ENCODE data around the gene KCNQ4.

Gene KCNQ4

GRCh38 chr1:40857737-40858136 is 74.2 kb downstream of the KCNQ4 start:
- no peak for DNase-seq (ENCODE audit: low read depth in 2 of 2, low spot score in 1 of 2)

DNA sequence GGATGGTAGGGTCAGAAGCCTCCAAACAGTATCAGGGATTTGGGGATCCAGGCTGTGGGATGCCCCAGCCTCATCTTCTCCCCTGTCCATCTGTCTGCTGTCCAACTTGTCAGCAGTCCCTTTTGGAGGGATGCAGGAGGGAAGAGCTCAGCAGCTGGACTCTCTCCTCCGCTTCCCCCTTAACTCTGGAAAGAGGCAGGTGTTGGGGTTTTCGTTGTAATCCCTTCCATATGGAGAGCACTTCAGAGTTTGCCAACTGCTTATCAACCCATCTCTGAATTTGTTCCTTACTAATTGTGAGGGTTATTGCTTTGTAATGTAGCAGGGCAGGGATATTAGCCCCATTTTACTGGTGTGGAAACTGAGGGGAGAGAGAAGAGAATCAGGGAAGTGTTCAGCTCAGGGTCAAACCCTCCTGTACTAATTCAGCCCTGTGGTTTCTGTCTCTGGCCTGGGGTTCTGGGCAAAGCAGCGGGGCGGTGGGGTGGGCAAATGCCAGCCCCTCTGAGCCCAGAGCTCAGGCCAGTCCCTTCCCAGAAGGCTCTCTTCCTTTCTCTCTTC is 75.3 kb downstream of the KCNQ4 start:
- DNase-seq (ENCODE audit: low read depth in 2 of 2, low spot score in 1 of 2): no peak

DNA sequence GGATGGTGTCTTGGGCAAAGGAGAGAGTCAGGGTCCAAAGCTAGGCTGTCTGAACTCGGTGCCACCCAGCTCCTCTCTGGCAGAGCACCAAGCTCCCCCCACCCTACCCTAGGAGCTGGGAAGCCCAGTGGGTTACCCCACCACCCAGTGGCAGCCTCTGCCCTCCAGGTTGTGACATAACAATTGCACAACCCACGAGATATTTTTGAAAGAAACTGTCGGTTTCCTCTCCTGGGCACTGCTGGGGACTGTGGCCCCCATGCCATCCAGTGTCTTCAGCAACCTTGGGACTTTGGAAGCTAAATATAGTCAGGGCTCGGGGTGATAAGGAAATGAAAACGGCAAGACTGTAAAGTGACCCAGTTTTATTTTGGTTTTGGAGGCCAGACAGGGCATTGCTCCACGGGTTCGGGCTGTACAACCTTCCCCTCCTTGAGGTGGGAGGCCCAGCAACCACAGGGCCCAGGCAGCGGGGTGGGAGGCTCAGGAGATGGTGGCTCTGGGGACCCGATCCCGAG is 77.2 kb downstream of the KCNQ4 start:
- DNase-seq (ENCODE audit: low read depth in 2 of 2, low spot score in 1 of 2): no peak

GRCh38 chr1:40861224-40862003 is 77.8 kb downstream of the KCNQ4 start:
- peak in 1 of 2 donors; percentile 7 for DNase-seq (ENCODE audit: low read depth in 2 of 2, low spot score in 1 of 2)

DNA sequence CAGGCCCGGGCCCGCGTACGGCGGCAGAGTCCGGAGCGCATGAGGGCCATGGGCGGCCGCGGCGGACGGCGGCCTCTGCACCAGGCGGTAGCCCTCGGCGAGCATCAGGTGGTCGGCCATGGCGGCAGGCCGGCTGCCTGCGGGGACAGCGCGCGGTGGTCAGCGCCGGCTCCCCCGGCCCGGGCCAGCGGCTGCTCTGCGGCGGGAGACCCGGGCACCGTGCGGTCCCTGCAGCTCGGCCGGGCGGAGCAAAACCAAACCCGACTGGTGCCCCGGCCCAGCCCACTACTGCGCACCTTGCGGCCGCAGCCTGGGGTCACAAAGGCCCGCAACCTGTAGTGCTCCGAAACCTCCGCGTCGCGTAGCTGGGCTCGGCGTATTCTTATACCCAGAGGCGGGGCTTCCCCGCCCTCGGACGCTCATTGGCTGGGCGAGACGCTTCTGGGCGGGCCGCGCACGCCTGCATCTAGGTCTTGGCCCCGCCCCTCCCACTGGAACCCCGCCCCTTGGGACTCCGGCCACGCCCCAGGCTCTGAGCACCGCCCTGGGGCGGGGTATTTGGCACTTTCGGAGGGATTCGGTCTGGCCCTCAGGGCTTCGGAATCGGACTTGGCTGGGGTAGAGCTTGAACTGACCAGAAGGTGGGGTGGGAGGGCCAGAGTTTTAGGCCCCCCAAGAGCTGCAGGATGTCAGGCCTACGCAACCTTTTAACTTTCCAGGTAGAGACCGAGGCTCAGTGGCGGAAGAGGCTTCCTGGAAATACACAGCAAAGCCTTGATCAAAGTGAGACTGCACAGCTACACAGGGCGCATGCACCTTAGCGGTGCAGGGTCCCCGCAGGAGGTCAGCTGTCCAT is 78.6 kb downstream of the KCNQ4 start, which contains the start of gene CITED4:
TSS of gene CITED4 (minus strand) at position 356 of the 856 bp plus-strand sequence. CDS start at position 120, 236 bp downstream.
- peak; percentile 90 to 92 for DNase-seq (ENCODE audit: low read depth in 2 of 2, low spot score in 1 of 2)

GRCh38 chr1:40868051-40868723 is 84.6 kb downstream of the KCNQ4 start:
- no peak for DNase-seq (ENCODE audit: low read depth in 2 of 2, low spot score in 1 of 2)

GRCh38 chr1:40870135-40870728 is 86.6 kb downstream of the KCNQ4 start:
- DNase-seq (ENCODE audit: low read depth in 2 of 2, low spot score in 1 of 2): no peak

DNA sequence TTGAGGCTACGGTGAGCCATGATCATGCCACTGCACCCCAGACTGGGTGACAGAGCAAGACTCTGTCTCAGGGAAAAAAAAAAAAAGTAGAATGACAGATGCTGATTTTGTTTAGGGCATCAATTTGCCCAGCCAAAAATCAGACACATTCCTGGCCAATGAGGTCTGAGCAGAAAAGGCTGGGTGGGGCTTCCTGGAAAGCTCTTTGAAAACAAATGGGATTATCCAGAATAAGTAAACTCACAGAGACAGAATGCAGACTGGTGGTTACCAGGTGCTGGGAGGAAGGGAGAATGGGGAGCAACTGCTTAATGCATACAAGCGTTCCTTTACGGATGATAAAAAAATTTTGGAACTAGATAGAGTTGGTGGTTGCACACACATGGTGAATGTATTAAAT is 88.7 kb downstream of the KCNQ4 start:
- no peak for DNase-seq (ENCODE audit: low read depth in 2 of 2, low spot score in 1 of 2)

DNA sequence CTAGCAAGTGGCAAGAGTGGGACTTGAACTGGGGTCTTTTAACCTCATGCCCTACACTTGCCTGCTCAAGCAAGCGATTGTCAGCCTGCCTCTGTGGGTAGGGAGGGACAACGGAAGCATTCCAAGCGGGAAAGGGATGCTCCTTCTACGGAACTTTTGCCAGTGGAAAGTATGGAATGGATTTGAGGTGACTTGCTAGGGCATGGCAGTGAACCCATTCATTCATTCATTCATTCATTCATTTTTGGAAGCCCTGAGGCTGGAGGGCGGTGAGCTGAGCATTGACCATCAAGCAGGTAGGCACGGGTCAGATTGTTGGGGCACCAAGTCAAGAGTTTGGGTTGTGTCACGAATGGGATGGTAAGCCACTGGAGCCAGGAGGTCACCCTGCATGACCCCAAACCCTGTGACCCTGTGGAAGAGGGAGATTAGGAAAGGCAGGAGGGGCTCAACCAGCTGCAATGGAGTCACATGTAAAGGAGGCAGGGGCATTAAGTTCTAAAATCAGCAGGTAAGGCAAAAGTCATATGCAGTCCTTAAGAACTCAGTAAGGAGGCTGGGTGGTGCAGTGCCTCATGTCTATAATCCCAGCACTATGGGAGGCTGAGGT is 90.4 kb downstream of the KCNQ4 start:
- no peak for DNase-seq (ENCODE audit: low read depth in 2 of 2, low spot score in 1 of 2)

- DNase-seq (ENCODE audit: low read depth in 2 of 2, low spot score in 1 of 2): no peak
Measured at GRCh38 chr1:40876436-40876761, 92.8 kb downstream of the KCNQ4 start.

- DNase-seq (ENCODE audit: low read depth in 2 of 2, low spot score in 1 of 2): no peak
Measured at GRCh38 chr1:40876891-40877290, 93.3 kb downstream of the KCNQ4 start.

- DNase-seq (ENCODE audit: low read depth in 2 of 2, low spot score in 1 of 2): no peak
Measured at GRCh38 chr1:40877698-40878097, 94.1 kb downstream of the KCNQ4 start.

DNA sequence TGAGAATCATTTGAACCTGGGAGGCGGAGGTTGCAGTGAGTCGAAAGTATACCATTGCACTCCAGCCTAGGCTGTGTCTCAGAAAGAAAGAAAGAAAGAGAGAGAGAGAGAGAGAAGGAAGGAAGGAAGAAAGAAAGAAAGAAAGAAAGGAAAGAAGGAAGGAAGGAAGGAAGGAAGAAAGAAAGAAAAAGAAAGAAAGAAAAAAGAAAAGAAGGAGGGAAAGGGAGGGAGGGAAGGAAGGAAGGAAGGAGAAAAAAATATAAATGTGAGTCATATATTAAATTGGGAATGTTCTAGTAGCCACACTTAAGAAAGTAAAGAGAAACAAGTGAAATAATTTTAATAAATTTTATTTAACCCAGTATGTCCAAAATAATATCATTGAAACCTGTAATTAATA is 95.3 kb downstream of the KCNQ4 start:
- no peak for DNase-seq (ENCODE audit: low read depth in 2 of 2, low spot score in 1 of 2)

GRCh38 chr1:40879482-40880175 is 96.0 kb downstream of the KCNQ4 start:
- DNase-seq (ENCODE audit: low read depth in 2 of 2, low spot score in 1 of 2): no peak

GRCh38 chr1:40880813-40881549 is 97.4 kb downstream of the KCNQ4 start:
- DNase-seq (ENCODE audit: low read depth in 2 of 2, low spot score in 1 of 2): no peak

GRCh38 chr1:40884055-40884795 is 100.6 kb downstream of the KCNQ4 start:
- no peak for DNase-seq (ENCODE audit: low read depth in 2 of 2, low spot score in 1 of 2)

GRCh38 chr1:40886318-40887011 is 102.9 kb downstream of the KCNQ4 start:
- no peak for DNase-seq (ENCODE audit: low read depth in 2 of 2, low spot score in 1 of 2)

GRCh38 chr1:40887012-40887378 is 103.4 kb downstream of the KCNQ4 start:
- no peak for DNase-seq (ENCODE audit: low read depth in 2 of 2, low spot score in 1 of 2)

Data from stimulated activated CD8-positive, alpha-beta memory T cell treated with anti-CD3 and anti-CD28 coated beads, Interleukin-4, amount 100 ng/mL, for 1 hour (primary cell).